Stimulated activated CD4-positive, alpha-beta T cell treated with anti-CD3 and anti-CD28 coated beads, Interleukin-1b, Interleukin-23, amount 100 ng/mL, for 4 hours (primary cell): ENCODE results near the gene FAT4.

Source experiments
- DNase-seq, 2 donors: peaks; one replicate each; pipeline ENCODE4 v3.0.0-alpha.2; 2020; ENCODE audit warnings: low read depth in 2 of 2

Gene FAT4, protein sequence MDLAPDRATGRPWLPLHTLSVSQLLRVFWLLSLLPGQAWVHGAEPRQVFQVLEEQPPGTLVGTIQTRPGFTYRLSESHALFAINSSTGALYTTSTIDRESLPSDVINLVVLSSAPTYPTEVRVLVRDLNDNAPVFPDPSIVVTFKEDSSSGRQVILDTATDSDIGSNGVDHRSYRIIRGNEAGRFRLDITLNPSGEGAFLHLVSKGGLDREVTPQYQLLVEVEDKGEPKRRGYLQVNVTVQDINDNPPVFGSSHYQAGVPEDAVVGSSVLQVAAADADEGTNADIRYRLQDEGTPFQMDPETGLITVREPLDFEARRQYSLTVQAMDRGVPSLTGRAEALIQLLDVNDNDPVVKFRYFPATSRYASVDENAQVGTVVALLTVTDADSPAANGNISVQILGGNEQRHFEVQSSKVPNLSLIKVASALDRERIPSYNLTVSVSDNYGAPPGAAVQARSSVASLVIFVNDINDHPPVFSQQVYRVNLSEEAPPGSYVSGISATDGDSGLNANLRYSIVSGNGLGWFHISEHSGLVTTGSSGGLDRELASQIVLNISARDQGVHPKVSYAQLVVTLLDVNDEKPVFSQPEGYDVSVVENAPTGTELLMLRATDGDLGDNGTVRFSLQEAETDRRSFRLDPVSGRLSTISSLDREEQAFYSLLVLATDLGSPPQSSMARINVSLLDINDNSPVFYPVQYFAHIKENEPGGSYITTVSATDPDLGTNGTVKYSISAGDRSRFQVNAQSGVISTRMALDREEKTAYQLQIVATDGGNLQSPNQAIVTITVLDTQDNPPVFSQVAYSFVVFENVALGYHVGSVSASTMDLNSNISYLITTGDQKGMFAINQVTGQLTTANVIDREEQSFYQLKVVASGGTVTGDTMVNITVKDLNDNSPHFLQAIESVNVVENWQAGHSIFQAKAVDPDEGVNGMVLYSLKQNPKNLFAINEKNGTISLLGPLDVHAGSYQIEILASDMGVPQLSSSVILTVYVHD (N-terminal part only)

DNA sequence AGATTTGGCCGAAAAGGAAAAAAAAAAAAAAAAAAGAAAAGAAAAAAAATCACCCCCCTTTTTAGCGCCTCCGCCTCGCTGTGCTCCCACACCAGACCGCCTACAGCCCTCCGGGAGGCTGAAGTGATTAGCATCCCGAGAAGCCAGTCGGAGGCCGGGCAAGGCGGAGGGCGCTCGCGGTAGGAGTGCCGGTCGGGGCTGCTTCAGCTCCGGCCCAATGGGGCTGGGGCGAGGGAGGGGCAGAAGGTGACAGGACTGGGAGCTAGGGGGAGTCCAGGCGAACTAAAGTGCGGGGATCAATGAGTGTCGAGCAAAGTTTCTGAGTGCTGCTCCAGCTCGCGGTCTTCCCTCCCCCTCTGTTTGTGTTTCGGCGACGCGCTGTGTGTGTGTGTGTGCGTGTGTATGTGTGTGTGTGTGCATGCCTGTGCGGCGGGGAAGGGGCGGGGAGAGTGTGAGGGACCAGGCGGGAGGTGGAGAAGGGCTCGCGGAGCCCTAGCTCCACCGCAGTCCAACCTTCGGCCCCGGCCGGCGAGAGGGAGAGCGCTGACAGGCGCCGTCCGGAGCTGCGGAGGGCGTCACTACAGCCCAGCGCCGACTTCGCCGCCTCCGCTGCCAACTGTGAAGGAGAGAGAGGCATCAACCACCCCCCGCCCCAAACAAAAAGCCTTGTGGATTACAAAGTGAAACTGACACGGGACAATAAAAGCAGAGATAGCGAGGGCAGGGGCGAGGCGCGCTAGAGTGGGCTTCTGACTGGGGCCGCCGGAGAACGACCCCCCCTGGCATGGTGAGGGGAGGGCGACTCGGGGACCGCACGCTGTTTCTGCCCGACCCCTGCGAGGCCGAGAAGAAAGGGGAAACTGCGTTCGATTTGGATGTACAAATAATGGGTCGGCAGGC, at the start of gene FAT4:
Gene FAT4, plus strand, starts transcription at position 280 of the 900 bp plus-strand sequence. CDS start 1,457 bp downstream, outside the sequence.
- no peak for DNase-seq

DNA sequence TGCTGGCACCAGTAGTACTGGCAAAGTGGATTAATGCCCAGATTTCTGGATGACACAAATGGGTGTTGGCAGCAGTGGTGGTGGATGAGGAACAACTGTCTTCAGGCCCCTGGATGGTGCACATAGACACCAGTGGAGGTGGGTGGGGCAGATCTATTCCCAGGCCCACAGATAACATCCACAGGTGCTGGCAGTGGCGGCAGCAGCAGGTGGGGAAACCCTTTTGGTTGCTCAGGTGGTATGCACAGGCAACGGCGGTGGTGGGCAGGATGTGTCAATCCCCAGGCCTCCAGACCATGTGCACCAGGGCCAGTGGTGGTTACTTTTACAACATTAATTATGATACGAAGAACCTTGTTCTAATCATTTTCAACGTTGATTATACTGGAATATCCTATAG, 48.9 kb upstream of the FAT4 start:
- no peak for DNase-seq

DNA sequence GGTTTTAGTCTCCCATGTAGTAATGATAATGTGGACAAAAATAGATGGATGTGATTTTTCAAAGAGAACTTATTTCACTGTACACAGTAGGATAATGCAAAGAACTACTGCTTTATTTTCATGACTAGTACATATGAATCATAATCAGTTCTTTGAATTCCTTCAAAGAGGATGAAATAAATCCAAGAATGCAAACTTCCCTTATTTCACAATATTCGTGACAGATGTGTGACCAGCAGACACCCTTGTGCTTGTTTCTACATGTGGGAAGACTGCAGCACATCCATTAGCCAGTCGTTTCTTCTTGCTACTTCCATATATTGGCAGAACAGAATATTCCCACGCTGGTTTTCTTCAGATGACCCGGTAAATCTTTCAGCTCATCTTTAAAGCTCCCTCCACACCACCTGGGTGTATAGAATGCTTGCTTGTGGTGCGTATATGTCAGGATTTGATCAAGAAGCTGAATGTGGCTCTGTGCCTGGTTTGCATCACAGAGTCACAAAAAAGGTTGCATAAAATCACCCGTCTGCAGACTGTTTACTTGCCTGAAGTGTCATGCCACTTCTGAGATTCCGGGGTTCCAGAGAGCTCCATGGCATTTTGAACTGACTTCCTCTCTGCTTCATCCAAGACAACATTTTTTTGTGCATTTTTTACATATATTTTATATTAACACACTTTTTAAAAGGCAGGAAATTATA, 47.7 kb upstream of the FAT4 start:
- no peak for DNase-seq

DNA sequence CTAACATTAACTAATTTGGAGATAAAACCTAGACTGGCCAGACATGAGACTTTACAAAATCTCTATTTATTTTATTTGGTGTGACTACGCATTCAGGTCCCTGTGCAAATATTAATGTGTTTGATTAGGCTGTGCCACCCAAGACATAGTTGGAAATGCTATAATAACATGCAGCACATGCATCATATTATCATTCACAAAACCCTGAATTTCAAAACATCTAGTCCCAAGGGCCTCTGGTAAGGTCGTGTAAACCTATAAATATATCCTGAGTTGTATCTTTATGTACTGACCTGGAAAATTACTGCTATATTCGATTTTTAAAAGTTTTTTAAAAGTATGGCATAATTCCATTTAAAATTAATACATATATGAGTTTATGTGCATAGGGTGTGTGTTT, 47.1 kb upstream of the FAT4 start:
- no peak for DNase-seq

DNA sequence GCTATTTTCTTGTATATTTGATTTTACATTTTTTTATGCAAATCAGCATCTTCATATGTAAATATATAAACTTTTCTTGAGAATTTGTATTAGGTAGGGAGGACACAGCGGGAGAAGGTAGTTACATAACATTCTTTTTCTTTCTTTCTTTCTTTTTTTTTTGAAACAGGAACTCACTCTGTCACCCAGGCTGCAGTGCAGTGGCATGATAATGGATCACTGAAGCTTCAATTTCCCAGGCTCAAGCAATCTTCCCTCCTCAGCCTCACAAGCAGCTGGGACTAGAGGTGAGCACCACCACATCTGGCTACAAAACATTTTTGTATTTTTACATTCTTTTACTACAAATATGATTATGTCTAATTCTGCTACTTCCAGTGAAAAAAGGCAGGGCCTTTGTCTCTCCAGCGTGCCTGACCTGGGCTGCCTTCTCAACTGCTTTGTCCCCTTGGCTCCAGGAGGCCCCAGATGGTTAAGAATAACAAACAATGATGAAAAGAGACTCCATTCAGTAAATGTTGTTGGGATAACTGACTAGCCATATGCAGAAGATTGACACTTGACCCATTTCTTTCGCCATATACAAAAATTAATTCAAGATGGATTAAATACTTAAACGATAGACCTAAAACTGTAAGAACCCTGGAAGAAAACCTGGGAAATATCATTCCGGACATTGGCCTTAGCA, 46.5 kb upstream of the FAT4 start:
- no peak for DNase-seq

DNA sequence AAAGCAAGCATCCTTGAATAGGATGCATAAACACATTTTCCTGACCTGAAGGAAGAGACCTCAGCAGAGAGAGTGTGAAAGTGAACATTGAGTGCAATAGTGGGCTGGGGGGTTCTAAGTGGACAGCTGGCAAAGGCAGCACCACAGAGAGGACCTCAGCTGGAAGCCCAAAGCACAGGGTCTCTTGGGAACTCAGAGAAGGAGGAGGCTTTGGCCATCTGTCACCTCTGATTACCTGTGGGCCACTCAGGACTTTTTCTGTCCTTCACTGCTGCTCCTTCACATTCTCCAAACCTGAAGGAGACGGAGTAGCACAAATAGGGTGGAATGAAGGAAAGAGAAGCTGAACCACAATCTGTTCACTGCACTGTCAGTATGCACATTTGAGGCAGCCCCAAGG, 37.9 kb upstream of the FAT4 start:
- DNase-seq, result no peak

DNA sequence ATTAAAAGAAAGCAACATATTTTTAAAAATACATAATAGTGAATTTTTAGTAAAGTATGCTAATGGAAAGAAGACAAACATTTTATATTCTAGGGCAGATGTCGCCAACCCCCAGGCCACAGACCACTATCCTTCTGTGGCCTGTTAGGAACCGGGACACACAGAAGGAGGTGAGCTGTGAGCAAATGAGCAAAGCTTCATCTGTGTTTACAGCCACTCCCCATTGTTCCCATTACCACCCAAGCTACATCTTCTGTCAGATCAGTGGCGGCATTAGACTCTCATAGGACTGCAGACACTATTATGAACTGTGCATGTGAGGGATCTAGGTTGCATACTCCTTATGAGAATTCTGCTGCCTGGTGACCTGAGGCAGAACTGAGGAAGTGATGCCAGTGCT, 37.0 kb upstream of the FAT4 start:
- DNase-seq, result no peak

DNA sequence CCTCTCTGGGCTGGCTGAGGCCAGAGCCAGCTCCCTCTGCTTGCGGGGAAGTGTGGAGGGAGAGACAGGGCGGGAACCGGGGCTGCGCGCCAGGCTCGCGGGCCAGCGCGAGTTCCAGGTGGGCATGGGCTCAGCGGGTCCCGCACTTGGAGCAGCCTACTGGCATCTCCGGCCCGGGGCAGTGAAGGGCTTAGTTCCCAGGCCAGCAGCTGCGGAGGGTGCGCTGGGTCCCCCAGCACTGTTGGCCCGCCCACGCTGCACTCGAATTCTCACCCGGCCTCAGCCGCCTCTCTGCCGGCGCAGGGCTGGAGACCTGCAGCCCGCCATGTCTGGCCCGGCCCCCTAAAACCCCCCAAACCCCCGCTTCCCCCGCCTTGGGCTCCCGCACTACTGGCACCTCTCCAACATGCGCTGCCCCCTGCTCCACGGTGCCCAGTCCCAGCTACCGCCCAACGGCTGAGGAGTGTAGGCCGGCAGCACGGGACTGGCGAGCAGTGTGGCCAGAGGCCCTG, 33.8 kb upstream of the FAT4 start:
- no peak for DNase-seq

DNA sequence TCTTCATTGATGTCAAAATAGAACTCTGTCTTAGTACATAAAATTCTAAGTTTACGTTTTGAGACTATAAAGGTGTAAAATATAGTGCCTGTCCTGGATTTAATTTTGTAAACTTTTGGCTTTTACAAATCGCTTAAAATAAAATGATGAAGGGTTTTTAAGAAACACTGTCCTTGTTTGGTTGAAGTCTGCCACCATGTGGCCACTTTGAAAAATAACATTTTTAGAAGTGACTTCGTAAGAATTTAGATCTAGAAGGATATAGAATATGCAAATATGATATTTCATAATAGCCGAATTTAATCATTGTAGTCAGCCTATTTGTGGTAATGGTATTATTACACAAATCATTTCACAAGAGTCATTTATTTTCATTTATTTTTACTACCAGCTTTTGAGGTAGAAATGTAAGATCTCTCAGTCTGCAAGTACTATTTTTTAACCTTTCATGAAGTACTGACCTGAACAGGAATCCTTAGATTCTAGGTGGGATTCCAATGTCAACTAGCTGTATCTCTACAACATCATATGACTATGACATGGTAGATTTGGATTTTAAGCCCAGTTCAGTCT, 31.0 kb upstream of the FAT4 start:
- no peak for DNase-seq

DNA sequence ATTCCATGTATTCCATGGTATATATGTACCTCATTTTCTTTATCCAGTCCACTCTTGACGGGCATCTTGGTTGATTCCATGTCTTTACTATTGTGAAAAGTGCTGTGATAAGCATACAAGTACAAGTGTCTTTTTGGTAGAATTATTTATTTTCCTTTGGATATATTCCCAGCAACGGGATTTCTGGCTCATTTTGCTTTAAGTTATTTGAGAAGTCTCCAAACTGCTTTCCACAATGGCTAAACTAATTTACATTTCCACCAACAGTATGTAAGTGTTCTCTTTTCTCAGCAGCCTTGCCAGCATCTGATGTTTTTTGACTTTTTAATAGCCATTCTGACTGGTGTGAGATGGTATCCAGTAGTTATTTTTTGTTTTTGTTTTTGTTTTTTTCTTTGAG, 17.6 kb upstream of the FAT4 start:
- no peak for DNase-seq

DNA sequence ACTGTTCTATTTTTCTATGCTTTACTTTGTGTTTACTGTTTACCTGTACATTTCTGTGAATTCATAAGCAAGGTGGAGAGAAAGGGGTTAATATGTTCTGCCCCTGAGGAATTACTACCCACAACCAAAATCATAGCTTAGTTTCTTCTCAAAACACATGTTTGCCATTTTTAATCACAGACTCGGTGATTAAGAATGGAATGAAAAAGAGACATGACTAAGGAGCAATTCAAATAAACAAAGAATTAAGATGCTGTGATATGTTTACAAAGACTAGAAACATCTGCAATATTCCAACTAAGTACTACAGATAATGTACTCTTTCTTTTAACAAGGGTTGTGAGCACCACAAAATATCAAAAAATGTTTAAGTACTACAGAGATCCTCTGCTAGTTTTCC, 11.7 kb upstream of the FAT4 start:
- no peak for DNase-seq

DNA sequence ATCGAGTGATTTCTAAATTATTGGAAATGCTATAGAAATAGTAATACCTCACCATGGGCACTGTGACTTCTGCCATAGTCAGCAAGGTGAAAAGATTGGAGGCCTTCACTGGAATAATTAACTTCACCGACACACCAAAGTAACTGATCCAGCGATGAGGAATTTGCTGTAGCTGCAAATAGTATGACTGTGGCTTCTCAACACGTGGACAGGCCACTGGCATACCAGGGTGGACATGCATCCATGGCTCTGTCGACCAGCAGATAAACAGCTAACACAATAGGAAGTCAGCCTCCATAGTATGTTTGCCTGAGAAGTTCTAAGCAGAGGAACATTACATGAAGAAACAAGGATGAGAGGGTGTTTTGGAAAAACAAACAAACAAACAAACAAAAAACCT, 10.9 kb upstream of the FAT4 start:
- DNase-seq, result no peak

DNA sequence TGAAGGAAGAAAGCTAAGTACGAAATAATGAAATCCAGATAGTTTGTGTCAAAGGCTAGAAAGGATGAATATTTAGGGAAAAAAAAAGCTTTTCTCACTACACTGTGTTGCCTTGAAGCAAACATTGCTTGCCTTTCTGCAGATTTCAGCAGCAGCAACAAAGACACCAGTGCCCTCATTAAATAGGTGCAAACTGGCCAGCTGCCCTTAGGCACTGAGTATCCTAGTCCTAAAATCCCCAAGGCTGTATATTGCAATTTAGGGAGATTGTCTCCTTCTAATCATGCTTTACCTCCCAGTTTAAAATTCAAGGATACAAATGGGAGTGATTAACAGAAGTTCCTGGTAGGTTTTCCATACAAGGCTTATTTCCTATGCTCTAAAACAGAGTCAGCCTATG, 8.6 kb upstream of the FAT4 start:
- DNase-seq, result no peak

DNA sequence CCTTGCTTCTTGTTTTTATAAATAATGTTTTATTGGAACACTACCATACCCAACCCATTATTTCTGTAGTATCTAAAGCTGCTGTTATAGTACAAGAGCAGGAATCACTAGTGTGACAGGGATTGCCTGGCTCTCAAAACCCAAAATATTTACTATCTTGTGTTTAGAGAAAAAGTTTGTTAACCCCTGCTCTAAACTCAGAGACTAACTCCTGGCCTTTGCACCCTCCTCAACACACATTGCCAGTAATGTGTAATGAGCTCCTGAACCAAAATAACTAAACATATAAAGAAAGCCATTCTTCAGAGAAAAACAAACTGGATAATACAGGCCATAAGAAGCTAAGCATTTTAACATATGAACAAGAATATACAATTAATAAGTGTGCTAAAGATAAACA, 8.2 kb upstream of the FAT4 start:
- no peak for DNase-seq

DNA sequence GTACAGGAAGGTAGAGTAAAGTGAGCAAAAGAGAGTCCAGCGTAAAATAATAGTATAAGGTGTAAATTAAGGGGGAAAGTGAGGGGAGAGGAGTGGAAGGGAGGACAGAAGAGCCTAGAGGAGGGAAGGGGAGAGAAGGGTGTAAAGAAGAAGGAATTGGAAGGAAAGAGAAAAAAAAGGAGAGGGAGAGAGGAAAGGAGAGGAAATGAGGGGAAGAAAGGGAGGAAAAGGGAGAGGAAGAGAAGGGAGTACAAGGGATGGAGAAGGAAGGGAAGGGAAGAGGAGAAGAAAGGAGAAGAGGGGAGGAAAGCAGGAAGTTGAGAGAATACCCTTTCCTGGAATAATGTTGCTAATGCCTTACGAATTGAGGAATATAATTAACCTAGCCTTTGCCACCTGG, 3.3 kb upstream of the FAT4 start:
- no peak for DNase-seq

DNA sequence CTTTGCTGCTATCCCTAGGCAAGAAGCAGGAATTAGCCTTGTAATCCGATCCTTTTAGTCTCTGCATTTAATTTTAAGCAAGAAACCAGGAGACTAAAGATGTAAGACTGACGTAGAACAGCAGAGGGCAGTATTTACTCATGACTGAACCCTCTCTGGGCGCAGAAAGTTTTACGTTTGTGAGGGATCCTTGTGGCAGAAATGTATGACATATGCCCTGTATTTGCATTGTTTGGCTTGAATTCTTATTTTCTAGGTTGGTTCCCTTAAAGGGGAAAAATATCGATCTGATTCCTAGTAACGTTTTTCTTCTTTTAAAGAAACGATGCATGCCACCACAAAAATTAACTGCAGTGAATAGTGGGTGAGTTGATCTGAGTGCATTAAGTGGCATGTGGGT, 1.3 kb upstream of the FAT4 start:
- DNase-seq, result no peak

DNA sequence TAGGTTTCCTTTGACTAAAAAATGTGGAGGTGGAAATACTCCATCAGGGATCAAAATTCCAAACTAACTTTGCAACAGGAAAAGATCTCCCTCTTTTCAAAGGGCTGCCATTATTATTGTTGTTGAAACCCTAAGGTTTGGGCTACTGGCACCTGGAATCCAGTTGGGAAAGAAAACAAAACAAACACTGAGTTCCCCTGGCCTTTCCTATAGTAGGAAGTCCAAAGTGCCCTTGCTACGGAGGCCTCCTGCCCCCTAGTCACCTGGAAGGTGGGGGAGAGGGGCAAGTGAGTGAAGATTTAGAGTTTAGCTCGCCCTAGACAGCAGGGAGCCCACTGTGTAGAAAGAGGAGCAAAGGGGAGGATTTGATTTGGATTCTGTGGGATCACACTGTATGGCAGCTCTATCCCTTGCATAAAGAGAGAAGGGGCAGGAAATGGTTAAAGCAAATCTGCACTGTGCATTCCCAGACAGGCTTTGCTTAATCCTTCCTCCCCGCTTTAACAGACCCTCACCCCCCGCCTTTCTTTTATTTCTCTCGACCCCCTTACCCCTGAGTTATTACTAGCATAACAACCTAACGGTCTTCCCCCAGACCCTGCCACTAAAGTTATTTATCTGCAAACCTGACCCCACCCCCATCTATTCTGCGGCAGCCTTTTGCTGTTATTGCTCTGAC, 627 bp upstream of the FAT4 start:
- DNase-seq, result no peak

DNA sequence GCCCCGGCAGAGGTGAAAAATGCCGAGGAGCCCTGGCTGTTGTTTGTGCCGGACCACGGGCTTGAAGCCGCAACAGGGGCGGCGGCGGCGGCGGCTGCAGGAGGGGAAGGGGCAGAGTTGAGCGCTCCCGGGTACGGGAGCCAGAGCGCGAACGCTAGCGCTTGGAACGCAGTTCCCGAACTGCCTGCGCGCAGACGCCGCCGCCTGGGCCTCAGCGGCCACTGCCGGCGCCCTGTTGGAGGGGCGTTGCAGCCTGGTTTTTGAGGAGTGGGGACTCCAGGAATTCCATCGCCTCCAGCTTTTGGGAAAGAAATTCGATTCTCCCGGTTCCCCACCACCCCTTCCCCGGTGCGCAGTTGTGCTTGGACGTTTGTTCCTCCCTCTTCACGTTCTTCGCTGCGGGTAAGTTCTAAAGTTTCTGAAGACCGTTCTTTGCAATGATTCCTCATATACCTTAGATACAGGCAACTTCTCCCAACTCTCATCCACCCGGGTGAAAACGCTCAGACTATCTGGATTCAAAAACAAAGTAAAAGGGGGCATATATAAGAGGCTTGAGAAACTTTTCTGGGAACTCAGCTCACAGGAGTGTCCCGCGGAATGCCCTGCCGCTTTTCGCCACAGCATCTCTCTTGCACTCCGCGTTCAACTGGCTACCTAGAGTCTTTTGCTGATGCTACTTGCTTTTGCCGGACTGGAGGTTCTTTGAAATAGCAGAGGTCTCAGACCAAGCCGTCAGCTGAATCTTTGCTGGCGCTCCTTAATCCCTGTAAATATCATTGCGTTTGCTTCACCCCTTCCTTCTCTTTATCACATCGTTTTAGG, 1.0 kb downstream of the FAT4 start:
- DNase-seq, result no peak

DNA sequence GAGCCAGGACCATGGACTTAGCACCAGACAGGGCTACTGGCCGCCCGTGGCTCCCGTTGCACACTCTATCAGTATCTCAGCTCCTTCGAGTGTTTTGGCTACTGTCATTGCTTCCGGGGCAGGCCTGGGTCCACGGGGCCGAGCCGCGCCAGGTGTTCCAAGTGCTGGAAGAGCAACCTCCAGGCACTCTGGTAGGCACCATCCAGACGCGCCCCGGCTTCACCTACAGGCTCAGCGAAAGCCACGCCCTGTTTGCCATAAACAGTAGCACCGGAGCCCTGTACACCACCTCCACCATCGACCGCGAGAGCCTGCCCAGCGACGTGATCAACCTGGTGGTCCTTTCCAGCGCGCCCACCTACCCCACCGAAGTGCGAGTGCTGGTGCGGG, 1.6 kb downstream of the FAT4 start:
- no peak for DNase-seq
